Muscle layer of colon (tissue), 2 donors: ENCODE results near the gene CNTNAP2.

Experiments used
- H3K27ac ChIP-seq: one replicate; pipeline ENCODE4 v1.7.0; 2013; ENCODE audit warnings: low read depth, mild to moderate bottlenecking, low read length, moderate library complexity
- H3K27me3 ChIP-seq, 2 donors: one replicate each; pipeline ENCODE4 v1.7.0; 2013; ENCODE audit warnings: low read length in 2 of 2, mild to moderate bottlenecking in 2 of 2; ENCODE audit not compliant: insufficient read depth in 2 of 2, control insufficient read depth in 1 of 2
- H3K36me3 ChIP-seq: one replicate; pipeline ENCODE4 v1.7.0; 2013; ENCODE audit warnings: mild to moderate bottlenecking, low read length; ENCODE audit not compliant: insufficient read depth
- H3K4me1 ChIP-seq: one replicate; pipeline ENCODE4 v1.7.0; 2013; ENCODE audit warnings: mild to moderate bottlenecking, low read length; ENCODE audit not compliant: insufficient read depth
- H3K4me3 ChIP-seq, 2 donors: one replicate each; pipeline ENCODE4 v1.7.0; 2013; ENCODE audit warnings: low read length in 2 of 2, low read depth in 1 of 2, mild to moderate bottlenecking in 1 of 2, moderate library complexity in 1 of 2
- H3K9ac ChIP-seq: one replicate; pipeline ENCODE4 v1.7.0; 2013; ENCODE audit warnings: low read length
- H3K9me3 ChIP-seq: one replicate; pipeline ENCODE4 v1.7.0; 2013; ENCODE audit warnings: mild to moderate bottlenecking, low read length
- donor health status: abdominal sarcoma.
- donor health status: Adenocarcinoma of cecum.

The CNTNAP2 gene

GRCh38 chr7:147978651-147979050 is 1862.0 kb downstream of the CNTNAP2 start:
- Histone ChIP-seq H3K36me3 (no peaks in the 10 kb centered on the region), H3K9ac (no peak overlapping the region), H3K9me3 (no peaks in the 10 kb centered on the region), H3K4me3 (no peak overlapping the region), H3K27me3 (no peaks in the 10 kb centered on the region), H3K4me1 (no peaks in the 10 kb centered on the region), H3K27ac (no peak overlapping the region)

- Histone ChIP-seq H3K4me3 (no peak overlapping the region), H3K27me3 (no peaks in the 10 kb centered on the region), H3K4me1 (no peaks in the 10 kb centered on the region), H3K36me3 (no peaks in the 10 kb centered on the region), H3K27ac (no peak overlapping the region), H3K9ac (no peak overlapping the region), H3K9me3 (no peaks in the 10 kb centered on the region)
Measured at GRCh38 chr7:147980826-147981813, 1864.5 kb downstream of the CNTNAP2 start.

GRCh38 chr7:147982307-147982706 is 1865.7 kb downstream of the CNTNAP2 start:
- H3K9ac ChIP-seq: no peak overlapping the region
- H3K36me3 ChIP-seq: no peaks in the 10 kb centered on the region
- no peak overlapping the region for H3K4me3 ChIP-seq
- no peaks in the 10 kb centered on the region for H3K27me3 ChIP-seq
- no peaks in the 10 kb centered on the region for H3K4me1 ChIP-seq
- no peak overlapping the region for H3K27ac ChIP-seq
- H3K9me3 ChIP-seq: no peaks in the 10 kb centered on the region

GRCh38 chr7:147984265-147984664 is 1867.7 kb downstream of the CNTNAP2 start:
- Histone ChIP-seq H3K4me3 (no peak overlapping the region), H3K36me3 (no peaks in the 10 kb centered on the region), H3K9me3 (no peaks in the 10 kb centered on the region)

GRCh38 chr7:147990079-147990478 is 1873.5 kb downstream of the CNTNAP2 start:
- no peaks in the 10 kb centered on the region for H3K4me1 ChIP-seq
- no peaks in the 10 kb centered on the region for H3K27me3 ChIP-seq
- H3K36me3 ChIP-seq: no peaks in the 10 kb centered on the region
- H3K9me3 ChIP-seq: no peaks in the 10 kb centered on the region
- H3K9ac ChIP-seq: no peak overlapping the region
- no peak overlapping the region for H3K27ac ChIP-seq
- H3K4me3 ChIP-seq: no peak overlapping the region

More at GRCh38 chr7:147984265-147984664, 1867.7 kb downstream of the CNTNAP2 start:
- no peaks in the 10 kb centered on the region for H3K27me3 ChIP-seq
- H3K4me1 ChIP-seq: no peaks in the 10 kb centered on the region
- no peak overlapping the region for H3K27ac ChIP-seq
- H3K9ac ChIP-seq: no peak overlapping the region

GRCh38 chr7:147990942-147991341 is 1874.3 kb downstream of the CNTNAP2 start:
- Histone ChIP-seq H3K27me3 (no peaks in the 10 kb centered on the region), H3K36me3 (no peaks in the 10 kb centered on the region), H3K4me3 (no peak overlapping the region), H3K27ac (no peak overlapping the region), H3K9ac (no peak overlapping the region), H3K9me3 (no peaks in the 10 kb centered on the region), H3K4me1 (no peaks in the 10 kb centered on the region)

GRCh38 chr7:147992698-147993097 is 1876.1 kb downstream of the CNTNAP2 start:
- Histone ChIP-seq H3K27ac (no peak overlapping the region), H3K36me3 (no peaks in the 10 kb centered on the region), H3K4me3 (no peak overlapping the region), H3K27me3 (no peaks in the 10 kb centered on the region), H3K9me3 (no peaks in the 10 kb centered on the region), H3K9ac (no peak overlapping the region), H3K4me1 (no peaks in the 10 kb centered on the region)

- Histone ChIP-seq H3K9me3 (no peaks in the 10 kb centered on the region), H3K27me3 (no peaks in the 10 kb centered on the region)
Measured at GRCh38 chr7:147997636-147998035, 1881.0 kb downstream of the CNTNAP2 start.

GRCh38 chr7:147999962-148000361 is 1883.4 kb downstream of the CNTNAP2 start:
- no peaks in the 10 kb centered on the region for H3K4me1 ChIP-seq
- no peak overlapping the region for H3K9ac ChIP-seq
- no peaks in the 10 kb centered on the region for H3K27me3 ChIP-seq
- H3K4me3 ChIP-seq: no peak overlapping the region
- no peaks in the 10 kb centered on the region for H3K9me3 ChIP-seq
- H3K27ac ChIP-seq: no peak overlapping the region
- no peaks in the 10 kb centered on the region for H3K36me3 ChIP-seq

More at GRCh38 chr7:147997636-147998035, 1881.0 kb downstream of the CNTNAP2 start:
- no peaks in the 10 kb centered on the region for H3K36me3 ChIP-seq
- H3K27ac ChIP-seq: no peak overlapping the region
- no peak overlapping the region for H3K9ac ChIP-seq
- H3K4me3 ChIP-seq: no peak overlapping the region
- no peaks in the 10 kb centered on the region for H3K4me1 ChIP-seq

GRCh38 chr7:148011753-148012152 is 1895.2 kb downstream of the CNTNAP2 start:
- H3K9ac ChIP-seq: no peak overlapping the region
- no peaks in the 10 kb centered on the region for H3K9me3 ChIP-seq
- H3K27ac ChIP-seq: no peak overlapping the region
- no peak overlapping the region for H3K4me3 ChIP-seq
- H3K36me3 ChIP-seq: no peaks in the 10 kb centered on the region
- H3K4me1 ChIP-seq: no peaks in the 10 kb centered on the region
- no peaks in the 10 kb centered on the region for H3K27me3 ChIP-seq

- no peaks in the 10 kb centered on the region for H3K4me1 ChIP-seq
- H3K27me3 ChIP-seq: no peaks in the 10 kb centered on the region
- no peaks in the 10 kb centered on the region for H3K9me3 ChIP-seq
- no peaks in the 10 kb centered on the region for H3K36me3 ChIP-seq
- no peak overlapping the region for H3K9ac ChIP-seq
- no peak overlapping the region for H3K4me3 ChIP-seq
- no peak overlapping the region for H3K27ac ChIP-seq
Measured at GRCh38 chr7:148014001-148014400, 1897.4 kb downstream of the CNTNAP2 start.

- Histone ChIP-seq H3K9me3 (no peaks in the 10 kb centered on the region), H3K9ac (no peak overlapping the region), H3K4me3 (no peak overlapping the region), H3K27me3 (no peaks in the 10 kb centered on the region), H3K36me3 (no peaks in the 10 kb centered on the region), H3K27ac (no peak overlapping the region), H3K4me1 (no peaks in the 10 kb centered on the region)
Measured at GRCh38 chr7:148014541-148014940, 1897.9 kb downstream of the CNTNAP2 start.
